ENCODE data around the gene PCDH9. TPM values are rescaled to one million over a fixed set of nuclear protein-coding genes. Genes with fewer than 3 reads are reported as not detected.

PCDH9 gene
- total RNA-seq, 4 donors from 2014 or later = 0.64 to 1.1 (median 0.82) TPM

GRCh38 chr13:66402546-66402945 lies 827.6 kb downstream of the PCDH9 start:
- H3K36me3 ChIP-seq = no peaks in the 10 kb centered on the region
- H3K9me3 ChIP-seq = no peaks in the 10 kb centered on the region
- no peak for DNase-seq (ENCODE audit: low spot score in 2 of 2)
- H3K4me3 ChIP-seq = no peak overlapping the region
- no peak overlapping the region for H3K27ac ChIP-seq
- no peaks in the 10 kb centered on the region for H3K27me3 ChIP-seq
- TF ChIP-seq POLR2A (IDR thresholded peaks at IDR 0.05) (no peak), POLR2AphosphoS5 (IDR thresholded peaks at IDR 0.05) (no peak), EP300 (IDR thresholded peaks at IDR 0.05) (no peak)
- TF ChIP-seq, protein P1, sequence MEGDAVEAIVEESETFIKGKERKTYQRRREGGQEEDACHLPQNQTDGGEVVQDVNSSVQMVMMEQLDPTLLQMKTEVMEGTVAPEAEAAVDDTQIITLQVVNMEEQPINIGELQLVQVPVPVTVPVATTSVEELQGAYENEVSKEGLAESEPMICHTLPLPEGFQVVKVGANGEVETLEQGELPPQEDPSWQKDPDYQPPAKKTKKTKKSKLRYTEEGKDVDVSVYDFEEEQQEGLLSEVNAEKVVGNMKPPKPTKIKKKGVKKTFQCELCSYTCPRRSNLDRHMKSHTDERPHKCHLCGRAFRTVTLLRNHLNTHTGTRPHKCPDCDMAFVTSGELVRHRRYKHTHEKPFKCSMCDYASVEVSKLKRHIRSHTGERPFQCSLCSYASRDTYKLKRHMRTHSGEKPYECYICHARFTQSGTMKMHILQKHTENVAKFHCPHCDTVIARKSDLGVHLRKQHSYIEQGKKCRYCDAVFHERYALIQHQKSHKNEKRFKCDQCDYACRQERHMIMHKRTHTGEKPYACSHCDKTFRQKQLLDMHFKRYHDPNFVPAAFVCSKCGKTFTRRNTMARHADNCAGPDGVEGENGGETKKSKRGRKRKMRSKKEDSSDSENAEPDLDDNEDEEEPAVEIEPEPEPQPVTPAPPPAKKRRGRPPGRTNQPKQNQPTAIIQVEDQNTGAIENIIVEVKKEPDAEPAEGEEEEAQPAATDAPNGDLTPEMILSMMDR (IDR thresholded peaks at IDR 0.05) = no peak
- peaks cover 6% of the 10 kb centered on the region for H3K4me1 ChIP-seq
- WGBS = 92% methylated on average over 2 of the region's 2 CpGs

DNA sequence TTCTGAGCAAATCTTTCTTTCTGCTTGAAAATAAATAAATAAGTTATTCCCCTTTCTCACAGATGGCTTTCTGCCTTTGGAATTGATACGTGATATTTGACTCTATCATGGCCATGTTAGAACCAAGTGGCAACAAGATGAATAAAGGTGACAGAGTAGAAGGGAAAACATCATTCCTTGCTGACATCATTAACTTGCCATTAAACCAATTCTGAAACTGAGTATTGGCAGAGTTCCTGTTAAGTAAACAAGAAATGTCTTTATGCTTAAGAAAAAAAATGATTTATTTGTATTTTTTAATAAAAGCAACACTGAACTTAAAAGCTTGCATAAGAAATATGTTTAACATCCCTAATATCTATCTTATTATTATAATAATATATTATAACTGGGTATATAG lies 828.1 kb downstream of the PCDH9 start:
- peaks cover 6% of the 10 kb centered on the region for H3K4me1 ChIP-seq
- no peak overlapping the region for H3K27ac ChIP-seq
- no peaks in the 10 kb centered on the region for H3K9me3 ChIP-seq
- no peaks in the 10 kb centered on the region for H3K27me3 ChIP-seq
- no peak for DNase-seq (ENCODE audit: low spot score in 2 of 2)
- no peak overlapping the region for H3K4me3 ChIP-seq
- TF ChIP-seq POLR2AphosphoS5 (IDR thresholded peaks at IDR 0.05) (no peak), POLR2A (IDR thresholded peaks at IDR 0.05) (no peak), EP300 (IDR thresholded peaks at IDR 0.05) (no peak)
- TF ChIP-seq, protein P1 (IDR thresholded peaks at IDR 0.05) = no peak
- WGBS = 78% methylated on average over 1 of the region's 1 CpG
- H3K36me3 ChIP-seq = no peaks in the 10 kb centered on the region

DNA sequence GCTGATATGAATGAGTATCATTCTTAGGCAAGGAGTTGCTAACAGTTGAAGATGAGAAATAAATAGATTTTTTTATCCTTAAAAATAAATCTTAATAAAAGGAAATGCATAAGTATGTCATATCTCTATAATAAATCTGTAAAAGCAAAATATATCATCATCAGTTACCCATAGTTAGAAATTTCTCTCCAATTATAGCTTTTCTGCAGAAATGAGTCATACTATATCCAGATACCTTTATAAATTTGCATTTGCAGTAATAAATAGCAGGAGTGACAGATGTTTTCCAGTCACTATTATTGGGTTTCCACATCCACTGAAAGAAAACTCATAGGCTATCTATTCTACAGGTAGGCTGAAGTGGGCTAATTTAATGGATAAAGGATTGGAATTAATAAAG lies 829.8 kb downstream of the PCDH9 start:
- H3K9me3 ChIP-seq = no peaks in the 10 kb centered on the region
- DNase-seq (ENCODE audit: low spot score in 2 of 2) = no peak
- H3K36me3 ChIP-seq = no peaks in the 10 kb centered on the region
- H3K4me3 ChIP-seq = no peak overlapping the region
- no peak overlapping the region for H3K27ac ChIP-seq
- H3K4me1 ChIP-seq = no peaks in the 10 kb centered on the region
- TF ChIP-seq, protein P1 (IDR thresholded peaks at IDR 0.05) = no peak
- TF ChIP-seq POLR2A (IDR thresholded peaks at IDR 0.05) = no peak
- TF ChIP-seq POLR2AphosphoS5 (IDR thresholded peaks at IDR 0.05) = no peak
- no peak for TF ChIP-seq EP300 (IDR thresholded peaks at IDR 0.05)
- no peaks in the 10 kb centered on the region for H3K27me3 ChIP-seq

DNA sequence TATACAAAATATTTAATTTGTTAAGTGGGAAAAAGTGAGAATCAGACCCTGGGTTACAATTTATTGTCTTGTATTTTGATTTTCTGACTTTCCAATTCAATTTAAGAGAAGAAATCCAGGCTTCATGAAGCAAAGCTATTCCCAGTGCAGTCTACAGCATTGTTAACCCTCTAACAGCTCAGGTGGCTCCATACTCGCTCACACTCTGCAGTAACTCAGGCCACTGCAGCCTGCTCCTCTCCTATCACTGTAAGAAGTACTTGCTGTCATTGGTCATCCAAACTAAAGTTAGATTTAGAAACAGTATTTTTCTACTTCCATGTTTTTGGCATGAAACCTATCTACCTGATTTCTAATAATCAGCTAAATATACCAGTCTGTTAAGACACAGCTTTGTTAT lies 830.3 kb downstream of the PCDH9 start:
- no peak overlapping the region for H3K4me3 ChIP-seq
- H3K27me3 ChIP-seq = no peaks in the 10 kb centered on the region
- TF ChIP-seq POLR2A (IDR thresholded peaks at IDR 0.05) = no peak
- H3K27ac ChIP-seq = no peak overlapping the region
- 90% methylated on average over 1 of the region's 1 CpG for WGBS
- H3K4me1 ChIP-seq = no peaks in the 10 kb centered on the region
- H3K36me3 ChIP-seq = no peaks in the 10 kb centered on the region
- DNase-seq (ENCODE audit: low spot score in 2 of 2) = no peak
- H3K9me3 ChIP-seq = no peaks in the 10 kb centered on the region

GRCh38 chr13:66397133-66397532 lies 833.0 kb downstream of the PCDH9 start:
- no peaks in the 10 kb centered on the region for H3K27me3 ChIP-seq
- H3K27ac ChIP-seq = no peak overlapping the region
- no peaks in the 10 kb centered on the region for H3K9me3 ChIP-seq
- TF ChIP-seq EP300 (IDR thresholded peaks at IDR 0.05) (no peak), POLR2AphosphoS5 (IDR thresholded peaks at IDR 0.05) (no peak), POLR2A (IDR thresholded peaks at IDR 0.05) (no peak)
- TF ChIP-seq, protein P1 (IDR thresholded peaks at IDR 0.05) = no peak
- no peak for DNase-seq (ENCODE audit: low spot score in 2 of 2)
- no peaks in the 10 kb centered on the region for H3K4me1 ChIP-seq
- H3K4me3 ChIP-seq = no peak overlapping the region
- no peaks in the 10 kb centered on the region for H3K36me3 ChIP-seq
- 97% methylated on average over 3 of the region's 3 CpGs for WGBS

DNA sequence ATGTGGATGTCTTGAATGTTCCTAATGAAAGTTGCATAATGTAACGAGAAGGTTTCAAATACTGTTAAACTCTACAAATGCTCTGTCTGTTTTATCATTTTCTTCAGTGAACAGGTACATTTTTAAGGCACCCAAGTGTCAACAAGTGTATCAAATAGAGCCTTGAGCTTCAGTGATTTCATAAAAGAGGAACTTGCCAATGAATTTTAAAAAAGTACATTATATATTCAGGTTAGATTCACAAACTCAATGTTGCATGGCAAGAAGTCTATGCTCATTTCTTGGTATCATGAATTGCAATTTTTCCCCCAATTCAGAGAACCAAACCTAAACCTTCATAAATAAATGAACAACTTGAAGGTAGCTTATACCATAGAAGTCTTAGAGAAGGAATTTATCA lies 838.8 kb downstream of the PCDH9 start:
- Histone ChIP-seq H3K36me3 (no peaks in the 10 kb centered on the region), H3K4me1 (no peaks in the 10 kb centered on the region), H3K4me3 (no peak overlapping the region), H3K9me3 (no peaks in the 10 kb centered on the region), H3K27me3 (no peaks in the 10 kb centered on the region), H3K27ac (no peak overlapping the region)
- 89% methylated on average over 1 of the region's 1 CpG for WGBS
- TF ChIP-seq, protein P1 (IDR thresholded peaks at IDR 0.05) = no peak
- TF ChIP-seq POLR2AphosphoS5 (IDR thresholded peaks at IDR 0.05) = no peak
- TF ChIP-seq POLR2A (IDR thresholded peaks at IDR 0.05) = no peak
- no peak for TF ChIP-seq EP300 (IDR thresholded peaks at IDR 0.05)
- no peak for DNase-seq (ENCODE audit: low spot score in 2 of 2)

All from suprapubic skin (tissue), 4 donors.